ENCODE measurements around the gene MPV17L2. TPM values are rescaled to one million over a fixed set of nuclear protein-coding genes. Genes with fewer than 3 reads are reported as not detected.

MPV17L2 gene
- polyA plus RNA-seq, 3 donors from 2014 or later = 12.2 to 17.7 (median 15.4) TPM

DNA sequence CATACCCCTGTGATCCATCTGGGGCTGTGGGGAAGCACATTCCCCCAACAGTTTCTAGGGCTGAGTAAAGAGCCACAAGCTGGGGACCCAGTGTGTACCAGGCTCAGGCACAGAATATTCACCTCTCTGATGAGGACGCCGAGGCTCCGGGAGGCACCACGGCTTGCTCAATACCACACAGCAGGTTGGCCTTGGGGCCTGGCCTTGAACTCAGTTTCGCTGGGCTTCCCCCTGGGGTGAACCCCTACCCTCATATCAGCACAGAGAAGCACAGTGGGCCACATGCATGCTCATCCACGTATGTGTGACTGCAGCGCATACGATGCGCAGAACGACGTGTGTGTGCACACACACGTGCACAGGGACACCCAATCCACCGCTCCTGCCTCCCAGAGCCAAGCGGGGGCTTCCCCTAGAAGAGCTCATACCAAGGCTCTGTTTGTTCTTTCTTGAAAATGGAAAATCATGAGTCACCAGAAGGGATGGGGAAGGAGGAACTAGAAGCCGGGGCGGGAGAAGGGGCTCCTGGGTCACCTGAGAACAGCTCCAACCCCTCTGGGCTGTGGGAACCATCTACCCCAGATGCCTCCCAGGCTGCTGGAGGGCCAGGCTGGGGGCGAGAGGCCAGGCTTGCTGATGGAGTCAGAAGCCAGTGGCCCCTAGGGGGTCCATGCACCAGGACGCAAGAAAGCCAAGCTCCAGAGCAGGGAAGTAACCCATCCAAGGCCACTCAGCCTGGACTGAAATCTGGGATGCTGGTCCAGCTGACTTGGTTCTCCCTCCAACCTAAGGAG is 38.1 kb downstream of the MPV17L2 start:
- Mint-ChIP-seq H3K36me3 (no peaks in the 10 kb centered on the region), H3K9me3 (peaks cover 0 to 7% (median under 1%) of the 10 kb centered on the region in 6 donors), H3K4me3 (no peak overlapping the region), H3K4me1 (peaks cover 6% of the 10 kb centered on the region in 2 donors), H3K27ac (no peak overlapping the region), H3K27me3 (ENCODE audit: low read depth in 3 of 3) (peaks cover 21 to 31% (median 24%) of the 10 kb centered on the region in 3 donors)
- DNase-seq = no peak

DNA sequence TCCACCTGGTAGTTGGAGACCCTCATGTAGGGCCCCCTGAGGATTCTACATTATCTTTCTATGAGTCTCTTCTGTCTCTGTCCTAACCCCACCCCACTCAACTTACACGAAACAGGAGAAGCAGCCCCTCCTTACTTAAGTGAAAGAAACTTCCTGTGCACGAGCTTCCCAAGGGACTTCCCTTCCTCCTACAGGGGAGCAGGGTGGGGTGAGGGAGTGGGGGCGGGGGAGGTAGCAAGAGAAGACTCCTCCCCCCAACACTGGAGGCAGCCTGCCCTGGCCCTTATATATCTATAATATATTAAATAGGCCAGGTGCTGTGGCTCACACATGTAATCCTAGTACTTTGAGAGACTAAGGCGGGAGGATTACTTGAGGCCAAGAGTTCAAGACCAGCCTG is 38.8 kb downstream of the MPV17L2 start:
- no peak overlapping the region for H3K4me3 Mint-ChIP-seq
- peaks cover 19 to 27% (median 24%) of the 10 kb centered on the region in 3 donors for H3K27me3 Mint-ChIP-seq (ENCODE audit: low read depth in 3 of 3)
- H3K9me3 Mint-ChIP-seq = peaks cover 0 to 7% (median under 1%) of the 10 kb centered on the region in 6 donors
- H3K36me3 Mint-ChIP-seq = no peaks in the 10 kb centered on the region
- peaks cover 6% of the 10 kb centered on the region in 2 donors for H3K4me1 Mint-ChIP-seq
- H3K27ac Mint-ChIP-seq = no peak overlapping the region
- DNase-seq = no peak

DNA sequence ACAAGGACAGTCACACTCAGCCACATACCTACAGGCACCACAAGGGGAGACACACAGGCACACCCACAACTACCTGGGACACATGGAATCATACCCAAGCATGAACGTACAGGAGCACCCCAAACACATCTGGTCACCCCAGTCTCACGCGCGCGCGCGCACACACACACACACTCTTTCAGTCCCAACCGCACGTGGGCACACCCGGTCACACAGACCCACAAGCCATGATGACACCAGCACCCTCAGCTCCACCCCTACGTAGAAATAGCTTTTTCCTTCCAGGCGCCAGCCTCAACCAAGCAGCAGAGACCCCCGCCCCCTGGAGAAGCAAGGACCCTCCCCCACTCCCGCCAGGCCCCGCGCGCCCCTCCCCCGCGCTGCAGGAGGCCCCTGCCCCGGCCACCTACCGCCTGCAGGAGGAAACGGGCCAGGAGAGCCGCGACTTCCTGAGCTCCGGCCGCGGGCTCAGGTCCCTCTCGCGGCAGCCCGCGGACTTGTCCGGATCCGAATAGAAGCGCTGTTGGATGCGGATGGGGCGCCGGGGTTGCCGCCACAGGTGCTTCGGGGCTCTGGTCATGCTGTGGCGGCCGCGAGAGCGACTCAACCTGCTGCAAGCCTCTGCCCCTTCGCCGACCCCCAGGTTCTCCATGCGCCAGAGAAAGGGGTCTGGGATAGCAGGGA is 39.7 kb downstream of the MPV17L2 start:
- Mint-ChIP-seq H3K27ac (no peak overlapping the region), H3K4me3 (peak overlapping the region in 1 of 5 donors; percentile 44), H3K9me3 (peaks cover 0 to 7% (median under 1%) of the 10 kb centered on the region in 6 donors), H3K36me3 (no peaks in the 10 kb centered on the region), H3K4me1 (peaks cover 6% of the 10 kb centered on the region in 2 donors), H3K27me3 (ENCODE audit: low read depth in 3 of 3) (peaks cover 15 to 23% (median 22%) of the 10 kb centered on the region in 3 donors)
- no peak for DNase-seq

DNA sequence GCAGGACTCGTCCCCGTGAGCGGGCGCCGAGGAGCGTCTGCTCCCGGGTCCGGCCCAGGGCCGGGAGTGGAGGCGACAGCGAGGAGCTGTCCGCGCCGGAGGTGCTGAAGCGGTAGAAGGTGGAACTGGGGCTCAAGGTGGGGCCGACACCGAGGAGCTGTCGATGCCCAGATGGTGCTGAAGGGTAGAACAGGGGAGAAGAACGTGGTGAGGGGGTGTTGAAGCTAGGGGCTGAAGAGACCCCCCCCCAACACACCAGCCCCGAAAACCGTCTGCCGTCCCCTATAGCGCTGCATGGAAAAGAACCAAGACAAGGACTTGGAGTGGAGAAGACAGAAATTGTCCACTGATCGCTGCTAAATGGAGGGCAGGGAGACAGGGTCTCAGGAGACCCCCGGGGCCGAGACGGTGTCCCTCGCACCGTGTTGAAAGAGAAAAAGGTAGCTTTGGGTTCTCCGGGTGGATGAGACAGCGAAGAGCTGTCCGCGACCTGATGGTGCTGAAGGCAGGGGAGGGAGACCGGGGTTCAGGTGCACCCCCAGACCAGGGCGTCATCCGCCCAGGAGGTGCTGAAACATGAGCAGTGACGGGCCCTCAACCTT is 40.3 kb downstream of the MPV17L2 start:
- no peak overlapping the region for H3K27ac Mint-ChIP-seq
- DNase-seq = peak; percentile 49 to 59 (median 59)

DNA sequence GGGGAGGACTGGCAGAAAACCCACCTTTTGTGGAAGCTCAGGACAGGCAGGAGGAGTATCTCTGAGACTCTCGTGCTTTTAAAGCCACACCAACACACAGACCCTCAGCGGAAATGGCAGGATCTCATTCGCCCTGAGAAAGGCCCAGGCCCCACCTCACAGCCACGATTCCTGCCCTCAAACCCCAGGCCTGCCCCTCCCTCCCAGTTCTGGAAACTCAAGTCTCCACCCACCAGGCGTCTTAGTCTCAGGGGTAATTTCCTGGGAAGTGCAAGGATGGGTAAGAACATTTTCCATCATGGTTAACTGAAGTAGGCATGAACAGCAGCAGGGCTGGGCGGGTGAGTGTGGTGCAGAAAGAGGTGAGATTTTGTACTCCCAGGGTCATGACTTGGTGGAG is 41.2 kb downstream of the MPV17L2 start:
- Mint-ChIP-seq H3K36me3 (no peaks in the 10 kb centered on the region), H3K27ac (no peak overlapping the region), H3K9me3 (peaks cover 0 to 7% (median under 1%) of the 10 kb centered on the region in 6 donors), H3K4me1 (peaks cover 6% of the 10 kb centered on the region in 2 donors), H3K27me3 (ENCODE audit: low read depth in 3 of 3) (peaks cover 15 to 22% (median 19%) of the 10 kb centered on the region in 3 donors), H3K4me3 (no peak overlapping the region)
- DNase-seq = no peak

More for the DNA sequence above, 40.3 kb downstream of the MPV17L2 start:
- Mint-ChIP-seq H3K36me3 (no peaks in the 10 kb centered on the region), H3K9me3 (peaks cover 0 to 7% (median under 1%) of the 10 kb centered on the region in 6 donors), H3K4me1 (peaks cover 6% of the 10 kb centered on the region in 2 donors), H3K27me3 (ENCODE audit: low read depth in 3 of 3) (peaks cover 15 to 22% (median 19%) of the 10 kb centered on the region in 3 donors), H3K4me3 (peak overlapping the region in 1 of 5 donors; percentile 27)

DNA sequence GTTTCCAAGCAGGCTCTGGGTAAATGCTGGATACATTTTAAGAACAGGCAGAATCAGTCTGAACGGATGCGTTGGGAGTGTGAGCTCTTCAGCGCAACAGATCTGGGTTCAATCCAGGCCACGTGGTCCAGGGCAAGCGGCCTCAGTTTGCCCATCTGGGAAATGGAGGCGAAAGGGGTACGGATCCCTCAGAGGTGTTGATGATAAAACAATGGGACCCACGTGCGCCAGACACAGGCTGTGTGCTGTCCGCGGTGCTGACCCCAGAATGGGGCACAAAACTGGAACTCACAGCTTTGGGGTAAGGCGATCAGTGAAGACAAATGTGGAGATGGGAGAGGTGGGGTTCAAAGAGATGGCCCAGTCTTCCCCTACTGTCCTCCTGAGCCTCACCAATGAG is 46.3 kb downstream of the MPV17L2 start:
- Mint-ChIP-seq H3K36me3 (peaks cover 0 to 2% (median 0%) of the 10 kb centered on the region in 3 donors), H3K27ac (no peak overlapping the region), H3K9me3 (peaks cover 0 to 2% (median 0%) of the 10 kb centered on the region in 6 donors), H3K4me1 (no peaks in the 10 kb centered on the region), H3K4me3 (no peak overlapping the region), H3K27me3 (ENCODE audit: low read depth in 3 of 3) (peaks cover 2 to 11% (median 8%) of the 10 kb centered on the region in 3 donors)
- DNase-seq = no peak

DNA sequence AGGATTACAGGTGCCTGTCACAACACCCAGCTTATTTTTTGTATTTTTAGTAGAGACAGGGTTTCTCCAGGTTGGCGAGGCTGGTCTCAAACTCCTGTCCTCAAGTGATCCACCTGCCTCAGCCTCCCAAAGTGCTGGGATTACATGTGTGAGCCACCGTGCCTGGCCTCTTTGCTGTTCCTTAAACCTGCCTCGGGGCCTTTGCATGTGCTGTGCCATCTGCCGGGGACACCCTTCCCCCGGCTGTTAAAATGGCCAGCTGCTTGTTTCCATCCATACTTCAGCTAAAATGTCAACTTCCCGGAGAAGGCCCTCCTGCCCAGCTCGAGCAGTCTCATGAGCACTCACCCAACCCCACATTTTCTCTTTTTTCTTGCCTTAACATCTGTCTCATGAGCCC is 52.3 kb downstream of the MPV17L2 start:
- Mint-ChIP-seq H3K36me3 (peaks cover 0 to 2% (median 0%) of the 10 kb centered on the region in 3 donors), H3K4me1 (no peaks in the 10 kb centered on the region), H3K4me3 (no peak overlapping the region), H3K9me3 (no peaks in the 10 kb centered on the region), H3K27ac (no peak overlapping the region), H3K27me3 (ENCODE audit: low read depth in 3 of 3) (peaks cover 1 to 6% (median 4%) of the 10 kb centered on the region in 3 donors)
- no peak for DNase-seq

Other genes starting within 250 kb of the MPV17L2 start
- not detected for gene KCNN1, start 226.1 kb upstream of the MPV17L2 start, polyA plus RNA-seq
- 10 to 100 TPM; 31.4 to 39.2 (median 38.6) TPM for gene ARRDC2, start 185.0 kb upstream of the MPV17L2 start, polyA plus RNA-seq
- gene IL12RB1, start 106.3 kb upstream of the MPV17L2 start, polyA plus RNA-seq = 100 to 1,000 TPM in 1 of 3 donors, 10 to 100 TPM in 2; 62.7 to 105 (median 83.3) TPM
- gene MAST3, start 95.4 kb upstream of the MPV17L2 start, polyA plus RNA-seq = 10 to 100 TPM in 2 of 3 donors, 1 to 10 TPM in 1; 7.3 to 39.1 (median 12.6) TPM
- 1 to 10 TPM; 1.7 to 4.7 (median 3.5) TPM for gene PIK3R2, start 40.1 kb upstream of the MPV17L2 start, polyA plus RNA-seq
- gene IFI30, start 19.4 kb upstream of the MPV17L2 start, polyA plus RNA-seq = 100 to 1,000 TPM in 1 of 3 donors, 10 to 100 TPM in 2; 49.0 to 184 (median 83.1) TPM
- gene RAB3A, start 10.8 kb downstream of the MPV17L2 start, polyA plus RNA-seq = 1 to 10 TPM in 2 of 3 donors, under 1 TPM in 1; 0.77 to 1.1 (median 1.1) TPM
- gene PDE4C, start 33.2 kb downstream of the MPV17L2 start, polyA plus RNA-seq = not detected
- gene IQCN, start 81.2 kb downstream of the MPV17L2 start, polyA plus RNA-seq = under 1 TPM in 1 of 3 donors, not detected in 2; 0.15 TPM
- gene JUND, start 88.4 kb downstream of the MPV17L2 start, polyA plus RNA-seq = 10 to 100 TPM; 15.0 to 71.8 (median 54.7) TPM
- gene LSM4, start 129.9 kb downstream of the MPV17L2 start, polyA plus RNA-seq = 100 to 1,000 TPM; 128 to 189 (median 178) TPM
- 10 to 100 TPM in 2 of 3 donors, 1 to 10 TPM in 1; 8.2 to 20.6 (median 17.5) TPM for gene PGPEP1, start 147.4 kb downstream of the MPV17L2 start, polyA plus RNA-seq
- not detected for gene GDF15, start 192.9 kb downstream of the MPV17L2 start, polyA plus RNA-seq
- gene LRRC25, start 204.4 kb downstream of the MPV17L2 start, polyA plus RNA-seq = 10 to 100 TPM in 1 of 3 donors, 1 to 10 TPM in 2; 2.7 to 18.1 (median 7.7) TPM
- 100 to 1,000 TPM in 2 of 3 donors, 10 to 100 TPM in 1; 73.5 to 122 (median 107) TPM for gene SSBP4, start 226.2 kb downstream of the MPV17L2 start, polyA plus RNA-seq
- gene ISYNA1, start 244.9 kb downstream of the MPV17L2 start, polyA plus RNA-seq = 10 to 100 TPM; 29.7 to 32.2 (median 31.2) TPM

All from immature natural killer cell (primary cell).